Retinal pigment epithelial cell (primary cell): ENCODE results near the gene PCK1.

Experiments
- DNase-seq: peaks from one replicate; pipeline ENCODE4 v3.0.0-alpha.2; 2010; ENCODE audit warnings: low read depth
- H3K4me3 ChIP-seq: 2 replicates; pipeline ENCODE4 v1.5.1; 2011; ENCODE audit warnings: mild to moderate bottlenecking, low read length, control low read depth, moderate library complexity
- TF ChIP-seq, protein P1 (sequence below): conservative IDR thresholded peaks from 2 replicates; pipeline ENCODE4 v1.5.1; 2011; ENCODE audit warnings: low read depth, low read length, control low read depth, inconsistent platforms

The PCK1 gene

DNA sequence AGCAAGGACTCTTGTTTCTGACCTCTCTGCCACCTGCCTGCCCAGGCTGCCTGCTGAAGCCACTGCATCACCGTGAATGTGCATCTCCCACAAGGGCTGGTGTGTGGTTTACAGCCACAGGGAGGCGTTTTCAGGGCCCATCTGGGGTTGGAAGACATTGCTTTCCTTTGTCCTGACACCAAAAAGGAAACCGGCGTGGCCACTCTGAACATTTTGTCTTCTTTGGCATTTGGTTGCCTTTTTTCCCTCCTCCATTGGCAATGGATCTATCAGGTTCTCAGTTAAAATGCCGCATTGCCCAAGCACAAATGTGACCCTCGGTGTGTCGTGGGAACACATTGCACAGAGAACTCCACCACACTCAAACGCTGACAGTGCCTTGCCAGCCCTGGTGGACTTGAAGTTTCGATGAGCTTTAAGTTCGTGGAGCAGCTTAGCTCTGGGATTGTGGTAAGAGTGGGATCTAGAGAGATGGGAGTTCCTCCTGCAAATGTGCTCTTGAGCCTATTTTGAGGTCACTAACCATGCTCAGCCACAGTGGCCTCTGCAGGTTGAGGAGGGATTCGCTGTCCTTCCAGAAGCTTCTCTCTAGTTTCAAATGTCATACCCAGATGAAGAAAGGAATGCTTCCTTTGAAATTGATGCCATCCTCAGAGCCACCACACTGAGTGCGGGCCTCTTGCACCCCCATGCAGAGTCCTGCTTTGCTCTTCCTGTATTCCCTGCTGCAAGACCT is 14.8 kb upstream of the PCK1 start:
- no peak for DNase-seq
- H3K4me3 ChIP-seq: no peak overlapping the region
- TF ChIP-seq, protein P1, sequence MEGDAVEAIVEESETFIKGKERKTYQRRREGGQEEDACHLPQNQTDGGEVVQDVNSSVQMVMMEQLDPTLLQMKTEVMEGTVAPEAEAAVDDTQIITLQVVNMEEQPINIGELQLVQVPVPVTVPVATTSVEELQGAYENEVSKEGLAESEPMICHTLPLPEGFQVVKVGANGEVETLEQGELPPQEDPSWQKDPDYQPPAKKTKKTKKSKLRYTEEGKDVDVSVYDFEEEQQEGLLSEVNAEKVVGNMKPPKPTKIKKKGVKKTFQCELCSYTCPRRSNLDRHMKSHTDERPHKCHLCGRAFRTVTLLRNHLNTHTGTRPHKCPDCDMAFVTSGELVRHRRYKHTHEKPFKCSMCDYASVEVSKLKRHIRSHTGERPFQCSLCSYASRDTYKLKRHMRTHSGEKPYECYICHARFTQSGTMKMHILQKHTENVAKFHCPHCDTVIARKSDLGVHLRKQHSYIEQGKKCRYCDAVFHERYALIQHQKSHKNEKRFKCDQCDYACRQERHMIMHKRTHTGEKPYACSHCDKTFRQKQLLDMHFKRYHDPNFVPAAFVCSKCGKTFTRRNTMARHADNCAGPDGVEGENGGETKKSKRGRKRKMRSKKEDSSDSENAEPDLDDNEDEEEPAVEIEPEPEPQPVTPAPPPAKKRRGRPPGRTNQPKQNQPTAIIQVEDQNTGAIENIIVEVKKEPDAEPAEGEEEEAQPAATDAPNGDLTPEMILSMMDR: no peak

DNA sequence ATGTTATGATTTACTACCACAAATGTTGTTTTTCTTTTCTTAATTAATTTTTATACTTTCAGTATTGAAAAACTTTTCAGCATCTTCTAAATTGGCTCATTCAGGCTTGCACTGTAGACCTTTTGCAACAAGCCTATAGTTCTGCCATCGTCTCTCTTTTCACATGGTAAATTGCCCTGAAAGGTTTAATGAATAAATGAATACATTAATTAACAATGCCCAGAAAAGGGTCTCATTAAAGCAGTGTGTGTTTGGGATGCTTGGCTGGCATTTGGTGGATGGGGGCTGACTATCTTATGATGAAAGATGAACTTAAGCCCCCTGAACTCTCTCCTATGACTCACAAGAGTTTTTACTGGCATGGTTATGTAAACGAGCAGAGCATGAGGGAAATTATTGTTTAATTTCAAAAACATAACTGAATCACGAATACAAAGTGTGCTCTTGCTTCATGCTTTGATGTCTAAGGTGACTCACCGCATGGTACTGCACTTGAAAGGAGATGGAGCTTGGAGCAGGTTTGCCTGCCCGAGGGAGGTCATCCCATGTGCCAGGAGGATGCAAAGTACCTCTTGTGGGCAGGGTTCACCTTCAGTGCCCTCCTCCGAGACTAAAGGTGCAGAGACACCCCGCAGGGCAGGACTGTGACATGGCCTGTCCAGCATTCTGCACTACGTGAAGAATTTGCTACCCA is 13.8 kb upstream of the PCK1 start:
- no peak for DNase-seq
- H3K4me3 ChIP-seq: no peak overlapping the region
- TF ChIP-seq, protein P1: no peak

DNA sequence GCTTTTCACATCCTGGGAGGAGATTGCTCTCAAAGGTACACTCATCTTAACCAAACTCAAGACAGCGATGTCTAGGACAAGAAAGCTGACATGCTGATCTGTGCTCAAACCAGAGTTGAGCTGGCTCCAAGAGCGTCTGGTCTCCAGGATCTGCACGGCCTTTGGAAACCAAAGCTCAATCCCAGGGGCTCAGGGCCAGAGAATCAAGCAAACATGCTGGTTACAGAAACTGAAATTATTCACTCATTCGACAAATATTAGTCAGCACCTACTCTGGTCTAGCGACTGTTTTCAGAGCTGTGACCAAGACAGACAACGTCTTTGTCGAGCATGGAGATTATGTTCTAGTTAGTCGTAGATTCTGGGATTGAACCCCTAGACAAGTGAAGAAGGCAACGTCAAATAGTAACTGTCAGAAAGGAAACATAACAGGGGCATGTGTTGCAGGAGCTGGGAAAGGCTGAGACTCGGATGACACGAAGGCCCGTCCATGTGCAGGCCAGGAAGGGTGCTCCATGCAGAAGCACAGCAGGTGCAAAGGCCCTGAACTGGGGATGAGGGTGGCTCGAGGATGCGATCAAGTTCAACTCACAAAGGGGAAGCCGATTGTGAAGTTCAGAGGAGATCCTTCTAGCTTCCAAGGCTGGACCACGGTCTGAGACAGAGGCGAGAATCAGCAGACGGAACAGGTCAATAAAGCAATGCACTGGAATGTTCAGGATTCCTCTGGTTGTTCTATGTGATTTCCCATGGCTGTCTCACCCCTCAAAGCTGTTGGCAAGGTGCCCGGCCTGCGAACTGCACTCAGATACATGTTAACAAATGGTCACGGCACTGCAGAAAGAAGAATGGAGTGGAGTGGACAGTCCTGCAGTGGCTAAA is 12.5 kb upstream of the PCK1 start:
- TF ChIP-seq, protein P1: no peak
- DNase-seq: no peak

DNA sequence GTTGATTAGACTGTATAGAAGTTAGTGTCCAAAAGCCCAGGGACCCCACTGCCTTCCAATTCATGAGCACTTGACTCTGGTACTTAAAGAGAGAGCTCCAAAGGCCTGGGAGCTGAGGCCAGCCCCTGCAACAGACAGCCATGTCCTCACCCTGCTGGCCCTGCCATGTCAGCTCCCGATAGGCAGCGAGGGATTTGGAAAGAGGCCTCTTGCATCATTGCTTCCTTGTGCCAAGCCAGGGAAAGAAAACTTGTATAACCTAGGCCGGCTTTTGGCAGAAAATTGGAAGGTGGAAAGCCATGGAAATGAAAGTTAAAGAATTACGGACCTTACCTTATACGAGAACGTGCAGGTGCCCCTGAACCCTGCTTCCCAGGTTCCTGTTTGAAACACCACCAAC is 8.4 kb upstream of the PCK1 start:
- no peak overlapping the region for H3K4me3 ChIP-seq
- TF ChIP-seq, protein P1: no peak
- DNase-seq: no peak

More for the DNA sequence above, 12.5 kb upstream of the PCK1 start:
- H3K4me3 ChIP-seq: no peak overlapping the region

DNA sequence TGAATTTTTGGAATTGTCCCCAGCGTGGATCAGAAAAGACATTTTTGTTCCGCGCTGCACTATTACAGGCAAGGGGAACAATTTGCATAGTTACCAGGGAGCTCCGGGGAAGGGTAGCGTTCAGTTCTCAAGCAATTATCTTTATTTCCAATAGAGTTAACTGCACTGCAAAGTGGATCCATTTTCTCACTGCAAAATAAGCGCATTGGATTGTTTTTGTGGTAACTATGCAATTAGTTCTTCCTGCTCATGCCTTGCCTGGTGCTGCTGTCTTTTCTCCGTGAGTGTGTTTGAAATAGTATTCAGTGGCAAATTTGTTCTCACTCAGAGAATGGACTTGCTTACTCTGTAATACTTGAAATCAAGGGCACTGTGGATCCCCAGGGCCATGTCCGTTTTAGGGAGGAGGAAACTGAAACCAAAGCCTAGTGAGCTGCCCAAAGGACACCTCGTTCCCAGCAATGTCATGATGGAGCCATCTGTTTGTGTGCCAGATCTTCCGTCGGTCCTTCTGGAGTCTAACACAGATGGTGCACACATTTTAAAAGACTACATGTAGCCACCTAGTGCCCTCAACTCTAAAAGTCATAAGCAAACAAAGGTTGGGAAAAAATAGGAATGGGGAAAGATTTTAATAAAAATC is 7.4 kb upstream of the PCK1 start:
- TF ChIP-seq, protein P1: no peak
- no peak overlapping the region for H3K4me3 ChIP-seq
- no peak for DNase-seq

DNA sequence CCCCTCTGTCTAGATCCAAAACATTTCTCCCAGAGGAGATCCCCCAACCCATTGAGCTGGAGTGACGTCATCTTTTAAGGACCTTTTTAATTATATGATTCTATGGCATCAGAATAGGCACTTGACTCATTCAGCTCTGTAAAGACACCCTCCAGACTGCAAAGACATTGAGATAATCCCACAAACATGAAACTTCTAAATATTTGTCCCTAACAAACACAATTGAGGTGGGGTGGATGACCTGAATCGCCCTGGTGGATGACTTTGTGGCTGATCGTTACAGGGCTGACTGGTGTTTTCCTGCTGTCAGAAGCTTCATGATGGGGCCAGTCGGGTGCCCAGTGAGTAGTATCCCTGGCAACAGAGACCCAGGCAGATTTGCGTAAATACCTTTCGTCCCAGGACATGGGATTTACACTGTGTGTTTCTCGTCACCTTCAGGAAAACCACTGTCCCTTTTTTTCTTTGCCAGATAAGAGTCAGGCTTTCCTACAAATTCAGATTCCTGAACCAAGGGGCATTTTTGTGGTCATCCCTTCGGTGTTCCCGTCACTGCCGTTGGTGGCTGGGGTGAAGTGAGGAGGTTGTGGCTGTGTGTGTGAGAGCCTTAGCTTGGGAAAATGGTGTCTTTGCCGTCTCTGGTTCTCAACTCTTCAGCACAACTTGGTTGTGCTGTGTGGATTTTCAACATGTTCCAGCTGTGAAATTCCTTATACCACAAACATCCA is 5.3 kb upstream of the PCK1 start:
- H3K4me3 ChIP-seq: no peak overlapping the region
- TF ChIP-seq, protein P1: no peak
- no peak for DNase-seq
